ENCODE data around the gene ART1.

Gene ART1

DNA sequence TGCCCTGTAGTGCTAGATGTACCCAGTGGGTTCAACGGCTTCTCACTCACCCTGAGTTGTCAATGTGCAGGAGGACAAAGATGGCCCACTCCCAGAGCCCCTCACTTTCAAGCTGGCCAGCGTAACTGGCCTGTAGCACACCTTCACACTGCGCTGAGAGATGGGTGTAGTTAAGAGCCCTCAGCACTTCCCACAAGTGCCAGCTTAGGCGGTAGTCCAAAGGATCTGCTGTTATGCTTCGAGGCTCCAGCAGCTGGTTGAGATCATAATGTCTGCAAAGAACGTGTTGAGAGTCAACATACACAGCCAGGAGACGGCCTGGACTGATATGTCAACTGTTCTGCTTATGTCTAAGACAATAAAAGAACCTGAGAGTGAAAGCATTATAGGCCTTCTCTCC lies 41.0 kb downstream of the ART1 start:
- Histone ChIP-seq H3K4me2 (ENCODE audit: low read length) (no peak overlapping the region), H3K9me3 (ENCODE audit: control insufficient read depth, insufficient read depth, low read length) (no peaks in the 10 kb centered on the region), H3K36me3 (ENCODE audit: control insufficient read depth, low read length) (peaks cover 81% of the 10 kb centered on the region), H3K9me2 (replicated peaks; ENCODE audit: control insufficient read depth, low read length) (no peaks in the 10 kb centered on the region), H3K4me3 (ENCODE audit: low read length) (no peak overlapping the region), H3K27ac (ENCODE audit: low read depth, low read length) (no peak overlapping the region), H3K79me2 (ENCODE audit: control insufficient read depth, low read length) (no peaks in the 10 kb centered on the region), H3F3A (ENCODE audit: control insufficient read depth, insufficient read depth) (no peaks in the 10 kb centered on the region), H4K20me1 (ENCODE audit: control insufficient read depth, insufficient read depth, low read depth, low read length) (no peaks in the 10 kb centered on the region), H3K27me3 (ENCODE audit: control insufficient read depth, low read length) (no peaks in the 10 kb centered on the region), H3K4me1 (ENCODE audit: control insufficient read depth, low read length) (no peaks in the 10 kb centered on the region)
- no peak for TF ChIP-seq EZH2phosphoT487 (IDR thresholded peaks at IDR 0.05; ENCODE audit: borderline replicate concordance, low read length)
- TF ChIP-seq, protein P1, sequence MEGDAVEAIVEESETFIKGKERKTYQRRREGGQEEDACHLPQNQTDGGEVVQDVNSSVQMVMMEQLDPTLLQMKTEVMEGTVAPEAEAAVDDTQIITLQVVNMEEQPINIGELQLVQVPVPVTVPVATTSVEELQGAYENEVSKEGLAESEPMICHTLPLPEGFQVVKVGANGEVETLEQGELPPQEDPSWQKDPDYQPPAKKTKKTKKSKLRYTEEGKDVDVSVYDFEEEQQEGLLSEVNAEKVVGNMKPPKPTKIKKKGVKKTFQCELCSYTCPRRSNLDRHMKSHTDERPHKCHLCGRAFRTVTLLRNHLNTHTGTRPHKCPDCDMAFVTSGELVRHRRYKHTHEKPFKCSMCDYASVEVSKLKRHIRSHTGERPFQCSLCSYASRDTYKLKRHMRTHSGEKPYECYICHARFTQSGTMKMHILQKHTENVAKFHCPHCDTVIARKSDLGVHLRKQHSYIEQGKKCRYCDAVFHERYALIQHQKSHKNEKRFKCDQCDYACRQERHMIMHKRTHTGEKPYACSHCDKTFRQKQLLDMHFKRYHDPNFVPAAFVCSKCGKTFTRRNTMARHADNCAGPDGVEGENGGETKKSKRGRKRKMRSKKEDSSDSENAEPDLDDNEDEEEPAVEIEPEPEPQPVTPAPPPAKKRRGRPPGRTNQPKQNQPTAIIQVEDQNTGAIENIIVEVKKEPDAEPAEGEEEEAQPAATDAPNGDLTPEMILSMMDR (IDR thresholded peaks at IDR 0.05; ENCODE audit: low read depth, low read length, poor library complexity, severe bottlenecking): no peak

DNA sequence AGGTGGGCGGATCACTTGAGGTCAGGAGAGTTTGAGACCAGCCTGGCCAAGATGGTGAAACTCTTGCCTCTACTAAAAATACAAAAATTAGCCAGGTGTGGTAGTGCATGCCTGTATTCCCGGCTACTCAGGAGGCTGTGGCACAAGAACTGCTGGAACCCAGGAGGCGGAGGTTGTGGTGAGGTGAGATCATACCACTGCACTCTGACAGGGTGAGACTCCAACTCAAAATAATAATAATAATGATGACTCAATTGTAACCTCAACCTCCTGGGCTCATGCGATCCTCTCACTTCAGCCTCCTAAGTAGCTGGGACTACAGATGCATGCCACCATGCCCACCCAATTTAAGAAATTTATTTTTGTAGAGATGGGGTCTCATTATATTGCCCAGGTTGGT lies 41.8 kb downstream of the ART1 start:
- Histone ChIP-seq H3K9me3 (ENCODE audit: control insufficient read depth, insufficient read depth, low read length) (no peaks in the 10 kb centered on the region), H3K27me3 (ENCODE audit: control insufficient read depth, low read length) (no peaks in the 10 kb centered on the region), H3F3A (ENCODE audit: control insufficient read depth, insufficient read depth) (no peaks in the 10 kb centered on the region), H3K79me2 (ENCODE audit: control insufficient read depth, low read length) (no peaks in the 10 kb centered on the region), H3K4me2 (ENCODE audit: low read length) (no peak overlapping the region), H3K27ac (ENCODE audit: low read depth, low read length) (no peak overlapping the region), H3K36me3 (ENCODE audit: control insufficient read depth, low read length) (peaks cover 81% of the 10 kb centered on the region), H4K20me1 (ENCODE audit: control insufficient read depth, insufficient read depth, low read depth, low read length) (no peaks in the 10 kb centered on the region), H3K4me3 (ENCODE audit: low read length) (no peak overlapping the region), H3K4me1 (ENCODE audit: control insufficient read depth, low read length) (no peaks in the 10 kb centered on the region), H3K9me2 (replicated peaks; ENCODE audit: control insufficient read depth, low read length) (no peaks in the 10 kb centered on the region)
- no peak for TF ChIP-seq EZH2phosphoT487 (IDR thresholded peaks at IDR 0.05; ENCODE audit: borderline replicate concordance, low read length)
- TF ChIP-seq, protein P1 (IDR thresholded peaks at IDR 0.05; ENCODE audit: low read depth, low read length, poor library complexity, severe bottlenecking): no peak

DNA sequence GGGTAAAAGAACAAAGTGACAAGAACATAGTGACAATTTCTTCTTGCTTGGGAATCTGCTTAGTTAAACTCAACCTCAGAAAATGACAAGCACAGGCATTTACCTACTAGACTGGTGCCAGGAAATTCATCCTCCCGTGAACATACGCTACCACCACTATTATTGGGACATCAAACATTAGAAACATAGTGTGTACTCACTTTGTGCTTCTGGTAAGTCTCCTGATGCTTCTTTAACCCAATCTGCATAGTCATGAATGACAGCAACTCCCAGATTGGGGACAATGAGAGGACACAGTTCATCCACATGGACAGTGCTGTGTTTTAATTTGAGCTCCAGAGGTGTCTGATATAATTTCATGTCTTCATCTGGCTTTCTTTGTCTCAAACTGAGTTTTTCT lies 55.5 kb downstream of the ART1 start:
- H3K27me3 ChIP-seq (ENCODE audit: control insufficient read depth, low read length): no peaks in the 10 kb centered on the region
- no peak overlapping the region for H3K4me2 ChIP-seq (ENCODE audit: low read length)
- H3F3A ChIP-seq (ENCODE audit: control insufficient read depth, insufficient read depth): peaks cover 8% of the 10 kb centered on the region
- H3K27ac ChIP-seq (ENCODE audit: low read depth, low read length): no peak overlapping the region
- H4K20me1 ChIP-seq (ENCODE audit: control insufficient read depth, insufficient read depth, low read depth, low read length): no peaks in the 10 kb centered on the region
- peaks cover 90% of the 10 kb centered on the region for H3K36me3 ChIP-seq (ENCODE audit: control insufficient read depth, low read length)
- no peaks in the 10 kb centered on the region for H3K9me3 ChIP-seq (ENCODE audit: control insufficient read depth, insufficient read depth, low read length)
- no peaks in the 10 kb centered on the region for H3K4me1 ChIP-seq (ENCODE audit: control insufficient read depth, low read length)
- H3K4me3 ChIP-seq (ENCODE audit: low read length): no peak overlapping the region
- TF ChIP-seq, protein P1 (IDR thresholded peaks at IDR 0.05; ENCODE audit: low read depth, low read length, poor library complexity, severe bottlenecking): no peak
- no peak for TF ChIP-seq EZH2phosphoT487 (IDR thresholded peaks at IDR 0.05; ENCODE audit: borderline replicate concordance, low read length)
- H3K9me2 ChIP-seq (replicated peaks; ENCODE audit: control insufficient read depth, low read length): no peaks in the 10 kb centered on the region
- no peaks in the 10 kb centered on the region for H3K79me2 ChIP-seq (ENCODE audit: control insufficient read depth, low read length)

DNA sequence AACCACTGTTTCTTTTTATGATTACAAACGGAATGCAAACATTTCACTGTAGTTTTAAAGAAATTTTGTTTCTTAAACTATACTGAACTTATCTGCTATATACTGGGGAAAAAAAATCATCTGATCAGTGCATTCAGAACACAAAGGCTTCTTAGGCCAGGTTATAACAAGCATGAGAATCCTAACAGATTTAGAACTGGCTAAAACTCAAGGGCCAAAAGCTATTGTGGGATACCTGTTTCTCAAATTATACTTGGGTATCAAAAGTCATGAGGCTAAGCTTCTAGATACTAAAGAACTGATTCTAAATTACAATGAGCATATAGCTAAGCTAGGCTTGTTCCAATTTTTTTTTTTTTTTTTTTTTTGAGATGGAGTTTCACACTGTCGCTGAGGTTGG lies 56.0 kb downstream of the ART1 start:
- Histone ChIP-seq H3K36me3 (ENCODE audit: control insufficient read depth, low read length) (peaks cover 89% of the 10 kb centered on the region), H3K4me3 (ENCODE audit: low read length) (no peak overlapping the region), H3K27me3 (ENCODE audit: control insufficient read depth, low read length) (no peaks in the 10 kb centered on the region), H3K4me2 (ENCODE audit: low read length) (no peak overlapping the region), H4K20me1 (ENCODE audit: control insufficient read depth, insufficient read depth, low read depth, low read length) (no peaks in the 10 kb centered on the region), H3F3A (ENCODE audit: control insufficient read depth, insufficient read depth) (peaks cover 8% of the 10 kb centered on the region), H3K27ac (ENCODE audit: low read depth, low read length) (no peak overlapping the region), H3K9me2 (replicated peaks; ENCODE audit: control insufficient read depth, low read length) (no peaks in the 10 kb centered on the region), H3K9me3 (ENCODE audit: control insufficient read depth, insufficient read depth, low read length) (no peaks in the 10 kb centered on the region), H3K79me2 (ENCODE audit: control insufficient read depth, low read length) (no peaks in the 10 kb centered on the region), H3K4me1 (ENCODE audit: control insufficient read depth, low read length) (no peaks in the 10 kb centered on the region)
- no peak for TF ChIP-seq EZH2phosphoT487 (IDR thresholded peaks at IDR 0.05; ENCODE audit: borderline replicate concordance, low read length)
- TF ChIP-seq, protein P1 (IDR thresholded peaks at IDR 0.05; ENCODE audit: low read depth, low read length, poor library complexity, severe bottlenecking): no peak

Data from DOHH2 (cell line).